Muscle layer of colon (tissue), 2 donors: ENCODE results near the gene PCCB.

Experiments
- H3K27ac ChIP-seq: one replicate; pipeline ENCODE4 v1.7.0; 2013; ENCODE audit warnings: low read depth, mild to moderate bottlenecking, low read length, moderate library complexity
- H3K27me3 ChIP-seq, 2 donors: one replicate each; pipeline ENCODE4 v1.7.0; 2013; ENCODE audit warnings: low read length in 2 of 2, mild to moderate bottlenecking in 2 of 2; ENCODE audit not compliant: insufficient read depth in 2 of 2, control insufficient read depth in 1 of 2
- H3K36me3 ChIP-seq: one replicate; pipeline ENCODE4 v1.7.0; 2013; ENCODE audit warnings: mild to moderate bottlenecking, low read length; ENCODE audit not compliant: insufficient read depth
- H3K4me1 ChIP-seq: one replicate; pipeline ENCODE4 v1.7.0; 2013; ENCODE audit warnings: mild to moderate bottlenecking, low read length; ENCODE audit not compliant: insufficient read depth
- H3K4me3 ChIP-seq, 2 donors: one replicate each; pipeline ENCODE4 v1.7.0; 2013; ENCODE audit warnings: low read length in 2 of 2, low read depth in 1 of 2, mild to moderate bottlenecking in 1 of 2, moderate library complexity in 1 of 2
- H3K9ac ChIP-seq: one replicate; pipeline ENCODE4 v1.7.0; 2013; ENCODE audit warnings: low read length
- H3K9me3 ChIP-seq: one replicate; pipeline ENCODE4 v1.7.0; 2013; ENCODE audit warnings: mild to moderate bottlenecking, low read length
- donor health status: abdominal sarcoma.
- donor health status: Adenocarcinoma of cecum.

The PCCB gene

DNA sequence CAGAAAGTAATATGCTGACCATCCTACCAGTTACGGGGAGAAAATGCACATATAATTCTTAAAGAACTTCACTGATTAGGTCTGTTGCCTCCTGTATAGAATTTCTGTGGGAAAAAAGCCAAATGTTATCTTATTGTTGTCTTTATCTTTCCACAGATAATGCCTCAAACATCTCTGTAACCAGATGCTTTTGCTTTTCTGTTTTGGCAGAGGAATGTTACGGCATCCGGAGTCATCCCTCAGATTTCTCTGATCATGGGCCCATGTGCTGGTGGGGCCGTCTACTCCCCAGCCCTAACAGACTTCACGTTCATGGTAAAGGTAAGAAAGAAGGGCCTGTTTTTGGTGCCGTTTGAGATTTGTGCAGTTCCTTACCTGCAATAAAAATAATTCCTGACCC is 33.5 kb downstream of the PCCB start:
- Histone ChIP-seq H3K9me3 (peaks cover 4% of the 10 kb centered on the region), H3K27ac (no peak overlapping the region), H3K27me3 (no peaks in the 10 kb centered on the region), H3K4me3 (no peak overlapping the region), H3K4me1 (peaks cover 7% of the 10 kb centered on the region), H3K9ac (no peak overlapping the region), H3K36me3 (peaks cover 15% of the 10 kb centered on the region)

DNA sequence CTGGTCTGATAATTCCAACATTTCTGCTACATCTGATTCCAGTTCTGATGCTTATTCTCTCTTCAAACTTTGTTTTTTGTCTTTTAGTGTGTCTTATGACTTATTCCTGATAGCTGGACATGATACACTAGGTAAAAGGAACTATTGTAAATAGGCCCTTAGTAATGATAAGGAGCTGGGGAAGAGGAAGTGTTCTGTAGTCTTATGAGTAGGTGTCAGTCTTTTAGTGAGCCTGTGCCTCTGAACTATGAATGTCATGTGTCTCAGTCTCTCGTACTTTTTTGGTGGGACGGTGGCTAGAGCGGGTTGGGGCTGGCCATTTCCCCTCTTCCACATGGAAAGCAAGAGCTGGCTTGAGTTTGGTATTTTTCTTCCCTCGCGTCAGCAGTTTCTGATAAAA is 41.2 kb downstream of the PCCB start:
- H3K4me3 ChIP-seq = no peak overlapping the region
- H3K36me3 ChIP-seq = peaks cover 14% of the 10 kb centered on the region
- H3K9ac ChIP-seq = no peak overlapping the region
- no peaks in the 10 kb centered on the region for H3K27me3 ChIP-seq
- H3K4me1 ChIP-seq = no peaks in the 10 kb centered on the region
- no peak overlapping the region for H3K27ac ChIP-seq
- H3K9me3 ChIP-seq = no peaks in the 10 kb centered on the region

DNA sequence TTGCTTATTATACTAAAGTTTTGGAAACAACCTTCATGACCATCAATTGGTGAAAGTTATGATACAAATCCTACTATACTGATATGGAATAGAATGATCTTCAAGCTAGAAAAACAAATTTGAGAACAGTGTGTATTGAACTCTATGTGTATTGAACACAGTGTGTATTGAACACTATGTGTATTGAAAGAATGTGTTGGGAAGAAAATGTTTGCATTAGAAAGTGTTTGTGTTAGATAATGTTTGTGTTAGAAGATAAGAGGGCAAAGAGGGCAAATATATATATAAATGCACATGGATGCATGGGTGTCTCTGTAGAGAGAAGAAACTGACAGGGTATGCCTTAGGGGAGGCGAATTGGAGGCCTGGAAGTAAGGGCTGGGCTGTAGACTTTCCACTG is 42.4 kb downstream of the PCCB start:
- Histone ChIP-seq H3K27ac (no peak overlapping the region), H3K9me3 (no peaks in the 10 kb centered on the region), H3K27me3 (no peaks in the 10 kb centered on the region), H3K4me3 (no peak overlapping the region), H3K4me1 (no peaks in the 10 kb centered on the region), H3K36me3 (peaks cover 14% of the 10 kb centered on the region), H3K9ac (no peak overlapping the region)

DNA sequence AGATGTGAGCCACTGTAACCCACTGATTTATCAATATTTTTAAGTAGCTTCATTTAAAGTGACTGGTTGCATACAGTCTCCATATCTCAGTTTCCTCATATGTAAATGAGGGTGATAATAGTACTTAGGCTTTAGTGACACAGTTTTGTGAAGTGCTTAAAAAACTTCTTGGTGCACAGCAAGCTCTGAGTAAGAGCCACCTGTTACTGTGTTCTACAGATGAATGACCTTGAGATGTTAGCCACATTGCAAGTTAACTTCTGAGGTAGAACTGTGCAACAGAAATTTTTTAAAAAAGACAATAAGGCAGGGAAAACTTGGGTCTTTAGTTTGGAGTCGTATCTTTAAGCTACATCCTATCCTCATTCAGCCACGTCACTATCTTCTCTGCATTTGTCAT is 43.1 kb downstream of the PCCB start:
- H3K36me3 ChIP-seq = peaks cover 18% of the 10 kb centered on the region

GRCh38 chr3:136294176-136294575 is 44.0 kb downstream of the PCCB start:
- Histone ChIP-seq H3K9me3 (no peaks in the 10 kb centered on the region), H3K36me3 (peaks cover 26% of the 10 kb centered on the region), H3K27me3 (no peaks in the 10 kb centered on the region), H3K4me3 (no peak overlapping the region), H3K9ac (no peak overlapping the region), H3K4me1 (no peaks in the 10 kb centered on the region), H3K27ac (no peak overlapping the region)

More for the DNA sequence above, 43.1 kb downstream of the PCCB start:
- H3K4me3 ChIP-seq = no peak overlapping the region
- H3K27ac ChIP-seq = no peak overlapping the region
- no peaks in the 10 kb centered on the region for H3K9me3 ChIP-seq
- no peak overlapping the region for H3K9ac ChIP-seq
- H3K4me1 ChIP-seq = no peaks in the 10 kb centered on the region
- H3K27me3 ChIP-seq = no peaks in the 10 kb centered on the region

- H3K27me3 ChIP-seq = no peaks in the 10 kb centered on the region
- no peak overlapping the region for H3K4me3 ChIP-seq
- H3K4me1 ChIP-seq = no peaks in the 10 kb centered on the region
- no peak overlapping the region for H3K27ac ChIP-seq
- no peaks in the 10 kb centered on the region for H3K9me3 ChIP-seq
- H3K36me3 ChIP-seq = peaks cover 35% of the 10 kb centered on the region
- H3K9ac ChIP-seq = no peak overlapping the region
Observed at GRCh38 chr3:136296960-136297359, 46.8 kb downstream of the PCCB start.

- Histone ChIP-seq H3K9ac (no peak overlapping the region), H3K27me3 (no peaks in the 10 kb centered on the region), H3K36me3 (peaks cover 35% of the 10 kb centered on the region), H3K4me1 (no peaks in the 10 kb centered on the region), H3K9me3 (no peaks in the 10 kb centered on the region), H3K4me3 (no peak overlapping the region), H3K27ac (no peak overlapping the region)
Observed at GRCh38 chr3:136297826-136298225, 47.7 kb downstream of the PCCB start.

DNA sequence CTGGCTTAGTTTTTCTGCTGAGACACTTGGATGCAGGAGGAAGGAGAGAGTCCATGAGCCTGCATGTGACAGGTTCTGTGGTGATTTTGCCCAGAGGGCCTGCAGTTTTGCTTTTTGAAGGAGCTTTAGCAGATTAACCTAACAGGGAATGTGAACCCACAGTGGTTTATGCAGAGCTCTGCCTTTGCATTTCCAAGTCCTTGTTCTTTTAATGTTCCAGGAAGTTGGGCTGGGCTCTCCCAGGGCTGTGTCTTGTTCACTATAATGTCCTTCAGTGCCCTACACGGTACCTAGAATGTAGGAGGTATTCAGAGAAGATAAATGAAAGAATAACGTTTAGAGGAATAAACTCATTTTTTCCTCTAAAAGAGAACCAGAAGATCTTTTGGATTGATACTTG is 50.3 kb downstream of the PCCB start:
- H3K36me3 ChIP-seq = peaks cover 32% of the 10 kb centered on the region

DNA sequence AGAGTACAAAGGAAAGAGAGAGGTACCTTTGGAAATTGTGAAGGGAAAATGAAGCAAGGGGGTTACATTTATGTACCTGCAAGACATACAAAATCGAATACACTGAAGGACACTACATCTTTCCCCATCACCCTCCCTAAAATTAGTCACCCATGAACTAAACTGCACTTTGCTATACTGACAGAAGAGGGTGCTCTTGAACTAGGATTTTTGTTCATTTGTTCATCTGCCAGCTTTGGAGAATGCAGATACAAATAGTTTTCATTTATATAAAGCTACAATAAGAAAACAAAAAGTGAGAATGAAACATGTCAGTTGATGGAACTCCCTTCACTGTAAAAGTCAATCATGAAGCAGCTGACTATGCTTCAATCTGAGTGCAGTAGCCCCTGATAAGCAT is 55.7 kb downstream of the PCCB start:
- H3K4me1 ChIP-seq = no peaks in the 10 kb centered on the region
- H3K9me3 ChIP-seq = no peaks in the 10 kb centered on the region
- no peak overlapping the region for H3K4me3 ChIP-seq
- H3K36me3 ChIP-seq = peaks cover 10% of the 10 kb centered on the region
- no peak overlapping the region for H3K9ac ChIP-seq
- no peaks in the 10 kb centered on the region for H3K27me3 ChIP-seq
- H3K27ac ChIP-seq = no peak overlapping the region

More for the DNA sequence above, 50.3 kb downstream of the PCCB start:
- Histone ChIP-seq H3K27me3 (no peaks in the 10 kb centered on the region), H3K4me1 (no peaks in the 10 kb centered on the region), H3K9ac (no peak overlapping the region), H3K27ac (no peak overlapping the region), H3K9me3 (no peaks in the 10 kb centered on the region), H3K4me3 (no peak overlapping the region)

DNA sequence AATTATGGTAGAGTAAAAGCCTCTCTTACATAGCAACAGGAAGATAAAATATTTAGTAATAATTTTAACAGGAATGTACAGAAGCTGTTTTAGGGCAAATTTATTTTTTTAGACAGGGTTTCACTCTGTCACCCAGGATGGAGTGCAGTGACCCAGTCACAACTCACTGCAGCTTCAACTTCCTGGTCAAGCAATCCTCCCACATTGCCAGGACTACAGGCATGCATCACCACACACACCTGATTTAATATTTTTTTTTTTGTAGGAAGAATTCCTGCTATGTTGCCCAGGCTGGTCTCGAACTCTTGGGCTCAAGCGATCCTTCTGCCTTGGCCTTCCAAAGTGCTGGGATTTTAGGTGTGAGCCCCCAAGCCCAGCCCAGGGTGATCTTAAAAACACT is 61.1 kb downstream of the PCCB start:
- no peaks in the 10 kb centered on the region for H3K36me3 ChIP-seq
- no peaks in the 10 kb centered on the region for H3K9me3 ChIP-seq
- no peak overlapping the region for H3K27ac ChIP-seq
- H3K4me3 ChIP-seq = no peak overlapping the region
- H3K4me1 ChIP-seq = no peaks in the 10 kb centered on the region
- H3K9ac ChIP-seq = no peak overlapping the region
- no peaks in the 10 kb centered on the region for H3K27me3 ChIP-seq

DNA sequence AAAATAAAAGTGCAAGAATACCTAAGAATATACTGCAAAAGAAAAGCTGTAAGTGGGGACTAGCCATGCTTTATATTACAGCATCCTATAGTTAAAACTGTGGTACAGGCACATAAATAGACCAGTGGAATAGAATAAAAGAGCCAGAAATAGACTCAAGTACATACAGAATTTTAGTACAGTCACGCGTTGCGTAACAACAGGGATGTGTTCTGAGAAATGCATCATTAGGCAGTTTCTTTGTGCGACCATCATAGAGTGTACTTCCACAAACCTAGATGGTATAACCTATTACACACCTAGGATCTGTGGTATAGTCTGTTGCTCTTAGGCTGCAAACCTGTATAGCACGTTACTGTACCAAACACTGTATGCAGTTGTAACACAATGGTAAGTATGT is 61.8 kb downstream of the PCCB start:
- no peak overlapping the region for H3K27ac ChIP-seq
- no peak overlapping the region for H3K9ac ChIP-seq
- H3K4me1 ChIP-seq = no peaks in the 10 kb centered on the region
- no peaks in the 10 kb centered on the region for H3K27me3 ChIP-seq
- H3K9me3 ChIP-seq = no peaks in the 10 kb centered on the region
- H3K36me3 ChIP-seq = no peaks in the 10 kb centered on the region
- no peak overlapping the region for H3K4me3 ChIP-seq

GRCh38 chr3:136326316-136326715 is 76.2 kb downstream of the PCCB start:
- no peak overlapping the region for H3K4me3 ChIP-seq
- no peaks in the 10 kb centered on the region for H3K4me1 ChIP-seq
- H3K9me3 ChIP-seq = peaks cover 2% of the 10 kb centered on the region
- no peak overlapping the region for H3K27ac ChIP-seq
- H3K27me3 ChIP-seq = no peaks in the 10 kb centered on the region
- H3K36me3 ChIP-seq = peaks cover 29% of the 10 kb centered on the region
- H3K9ac ChIP-seq = no peak overlapping the region
